Stimulated activated CD4-positive, alpha-beta T cell treated with anti-CD3 and anti-CD28 coated beads, Interleukin-1b, Interleukin-23, amount 100 ng/mL, for 1 hour (primary cell): ENCODE measurements around the gene SRRT.
"Not testable (repeated sequence)": the region's sequence is repeated elsewhere in the genome, so short reads cannot be mapped to it uniquely, and the experiment has no call there.

Experiments used
- DNase-seq, 2 donors: peaks; one replicate each; pipeline ENCODE4 v3.0.0-alpha.2; 2020; ENCODE audit warnings: low read depth in 2 of 2

SRRT gene

GRCh38 chr7:100929808-100930174 is 54.9 kb downstream of the SRRT start:
- DNase-seq, result no peak

GRCh38 chr7:100933734-100934133 is 58.8 kb downstream of the SRRT start:
- no peak for DNase-seq

- DNase-seq, result not testable (repeated sequence)
Measured at GRCh38 chr7:100935381-100935780, 60.5 kb downstream of the SRRT start.

- not testable (repeated sequence) for DNase-seq
Measured at GRCh38 chr7:100936167-100936566, 61.3 kb downstream of the SRRT start.
